ENCODE measurements around the gene EMC6.

The EMC6 gene

DNA sequence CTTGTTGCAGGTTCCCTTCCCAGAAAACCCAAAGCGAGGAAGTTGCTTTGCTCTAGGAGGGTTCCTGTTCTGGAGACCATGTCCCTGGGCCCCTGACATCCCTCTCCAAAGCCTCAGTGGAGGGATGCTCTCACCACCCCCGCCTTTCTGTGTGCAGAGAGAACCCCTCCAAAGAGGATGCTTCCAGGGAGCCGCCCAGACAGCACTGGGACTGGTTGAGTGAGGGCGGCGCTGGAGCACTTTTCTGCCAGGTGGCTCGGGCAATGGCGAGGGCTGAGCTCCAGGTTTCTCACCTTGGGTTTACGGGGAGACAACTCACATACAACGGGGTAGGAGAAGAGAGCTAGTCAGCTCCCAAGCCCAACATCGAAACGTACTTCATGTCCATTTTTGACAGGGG, 7.3 kb downstream of the EMC6 start:
- TF ChIP-seq, protein P1, sequence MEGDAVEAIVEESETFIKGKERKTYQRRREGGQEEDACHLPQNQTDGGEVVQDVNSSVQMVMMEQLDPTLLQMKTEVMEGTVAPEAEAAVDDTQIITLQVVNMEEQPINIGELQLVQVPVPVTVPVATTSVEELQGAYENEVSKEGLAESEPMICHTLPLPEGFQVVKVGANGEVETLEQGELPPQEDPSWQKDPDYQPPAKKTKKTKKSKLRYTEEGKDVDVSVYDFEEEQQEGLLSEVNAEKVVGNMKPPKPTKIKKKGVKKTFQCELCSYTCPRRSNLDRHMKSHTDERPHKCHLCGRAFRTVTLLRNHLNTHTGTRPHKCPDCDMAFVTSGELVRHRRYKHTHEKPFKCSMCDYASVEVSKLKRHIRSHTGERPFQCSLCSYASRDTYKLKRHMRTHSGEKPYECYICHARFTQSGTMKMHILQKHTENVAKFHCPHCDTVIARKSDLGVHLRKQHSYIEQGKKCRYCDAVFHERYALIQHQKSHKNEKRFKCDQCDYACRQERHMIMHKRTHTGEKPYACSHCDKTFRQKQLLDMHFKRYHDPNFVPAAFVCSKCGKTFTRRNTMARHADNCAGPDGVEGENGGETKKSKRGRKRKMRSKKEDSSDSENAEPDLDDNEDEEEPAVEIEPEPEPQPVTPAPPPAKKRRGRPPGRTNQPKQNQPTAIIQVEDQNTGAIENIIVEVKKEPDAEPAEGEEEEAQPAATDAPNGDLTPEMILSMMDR (conservative IDR thresholded peaks at IDR 0.05) = no peak
- H3K27ac ChIP-seq = no peak overlapping the region

DNA sequence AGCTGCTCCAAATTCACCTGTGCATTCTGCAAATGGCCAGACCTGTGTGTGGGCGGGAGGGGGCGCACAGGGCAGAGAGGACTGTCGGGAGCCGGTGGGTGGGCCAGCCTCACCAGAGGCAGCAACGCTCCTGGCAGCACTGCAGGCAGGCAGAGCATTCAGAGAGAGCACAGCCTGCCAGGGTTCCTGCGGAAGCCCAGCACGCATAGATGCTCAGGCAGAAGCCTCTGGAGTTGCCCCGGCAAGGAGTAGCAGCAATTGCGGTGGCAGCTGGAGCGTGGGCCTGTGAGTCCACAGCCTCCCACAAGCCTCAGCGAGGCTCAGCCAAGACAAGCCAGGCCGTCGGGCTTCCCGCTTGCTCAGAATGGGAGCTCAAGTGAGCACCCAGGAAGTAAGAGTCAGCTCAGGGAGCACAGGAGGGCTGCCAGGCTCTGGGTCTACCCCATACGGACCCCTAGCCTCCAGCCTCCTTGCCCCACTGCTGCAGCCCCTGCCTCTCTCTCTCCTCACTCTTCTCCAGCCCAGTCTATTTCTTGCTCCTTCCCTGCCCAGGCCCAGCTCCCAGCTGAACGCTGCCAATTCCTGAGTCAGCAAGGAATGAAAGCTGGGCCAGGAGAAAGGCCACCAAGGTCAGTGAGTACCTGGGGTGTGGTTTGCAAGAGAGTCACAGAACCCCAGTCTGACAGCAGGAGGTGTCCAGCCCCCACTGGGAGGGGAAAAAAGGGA, 9.6 kb downstream of the EMC6 start:
- TF ChIP-seq, protein P1 (conservative IDR thresholded peaks at IDR 0.05) = no peak
- H3K27ac ChIP-seq = no peak overlapping the region

DNA sequence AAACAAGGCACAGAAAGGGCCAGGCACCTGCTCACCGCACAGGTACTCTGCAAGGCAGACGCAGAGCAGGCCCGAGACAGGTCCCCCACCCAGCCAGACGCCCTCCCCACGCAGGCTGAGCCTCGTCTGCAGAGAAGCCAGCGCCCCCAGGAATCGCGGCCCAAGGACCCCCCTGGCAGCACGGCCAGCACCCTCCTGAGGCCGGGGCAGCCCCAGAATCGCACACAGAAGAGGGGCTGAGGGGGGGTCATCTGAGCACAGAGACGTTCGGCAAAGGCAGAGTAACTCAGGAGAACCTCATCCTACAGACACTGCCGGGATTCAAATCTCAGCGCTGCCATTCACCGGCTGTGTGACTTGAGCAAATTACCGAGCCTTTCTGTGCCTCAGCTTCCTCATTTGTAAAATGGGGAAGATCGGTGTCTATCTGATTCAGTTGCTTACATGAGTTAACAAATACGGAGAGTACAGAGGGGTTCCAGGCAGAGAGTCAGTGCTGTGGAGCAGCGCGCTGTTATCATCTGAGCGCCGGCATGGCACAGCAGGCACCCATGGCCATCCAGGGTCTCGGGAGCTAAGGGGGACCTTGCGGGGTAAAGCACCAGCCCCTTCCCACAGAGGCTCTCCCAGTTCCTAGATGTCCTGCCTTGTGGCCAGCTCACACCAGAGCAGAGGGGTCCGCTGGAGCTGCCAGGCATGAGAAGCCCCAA, 10.4 kb downstream of the EMC6 start:
- H3K27ac ChIP-seq = no peak overlapping the region
- TF ChIP-seq, protein P1 (conservative IDR thresholded peaks at IDR 0.05) = no peak

DNA sequence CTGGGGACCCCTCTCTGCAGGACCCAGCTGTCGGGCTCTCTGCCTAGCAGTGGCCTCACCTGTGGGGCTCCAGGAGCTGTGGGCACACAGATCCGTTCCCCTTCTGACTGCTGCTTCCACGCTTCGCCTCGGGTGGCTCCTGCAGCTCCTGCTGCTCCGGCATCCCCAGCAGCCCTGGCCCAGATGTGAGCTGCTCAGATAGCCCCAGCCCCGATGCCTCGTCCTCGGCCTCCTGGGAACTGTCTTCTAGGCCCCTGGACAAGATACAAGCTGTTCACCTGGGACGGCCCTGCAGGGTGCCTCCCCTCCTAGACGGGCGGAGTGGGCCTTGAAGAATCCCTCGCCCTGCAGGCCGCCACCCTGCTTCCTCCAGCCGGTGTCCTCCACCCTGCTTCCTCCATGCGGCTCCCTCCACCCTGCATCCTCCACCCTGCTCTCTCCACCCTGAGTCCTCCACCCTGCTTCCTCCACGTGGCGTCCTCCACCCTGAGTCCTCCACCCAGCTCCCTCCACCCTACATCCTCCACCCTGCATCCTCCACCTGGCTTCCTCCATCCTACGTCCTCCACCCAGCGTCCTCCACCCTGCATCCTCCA, 11.0 kb downstream of the EMC6 start:
- TF ChIP-seq, protein P1 (conservative IDR thresholded peaks at IDR 0.05) = no peak
- no peak overlapping the region for H3K27ac ChIP-seq

DNA sequence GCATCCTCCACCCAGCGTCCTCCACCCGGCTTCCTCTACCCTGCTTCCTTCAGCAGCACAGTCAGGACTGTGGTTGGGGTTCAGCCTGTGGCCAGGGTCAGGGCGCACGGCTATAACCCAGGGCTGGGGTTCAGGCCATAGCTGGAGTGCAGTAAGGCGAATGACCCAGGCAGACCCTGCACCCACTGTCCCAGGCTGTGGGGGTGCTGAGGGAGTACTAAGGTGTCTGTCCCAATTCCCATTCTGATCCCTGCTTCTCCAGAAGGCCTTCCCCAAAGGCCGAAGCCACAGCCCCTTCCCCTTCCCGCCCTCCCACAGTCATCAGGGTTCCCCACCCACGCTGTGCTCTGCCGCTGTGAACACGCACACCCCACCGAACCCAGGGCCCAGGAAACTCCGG, 12.4 kb downstream of the EMC6 start:
- no peak overlapping the region for H3K27ac ChIP-seq
- TF ChIP-seq, protein P1 (conservative IDR thresholded peaks at IDR 0.05) = no peak

DNA sequence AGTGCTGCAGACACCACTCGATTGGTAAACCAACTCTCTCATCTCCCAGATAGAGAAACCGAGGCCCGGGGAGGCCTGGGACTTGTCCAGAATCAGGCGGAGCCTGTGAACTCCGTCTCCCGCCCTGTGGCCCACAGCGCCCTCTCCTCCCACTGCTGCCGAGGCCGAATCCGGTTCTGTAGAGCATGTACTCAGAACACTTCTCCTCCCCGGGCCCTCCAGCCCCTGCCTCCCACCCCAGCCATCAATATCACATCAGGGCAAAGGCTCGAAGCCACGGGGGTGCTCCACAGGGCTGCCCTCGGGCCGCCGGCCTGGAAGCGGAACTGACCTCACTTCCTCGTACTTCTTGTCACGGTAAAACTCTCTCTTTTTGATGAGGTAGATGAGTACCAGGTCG, 13.0 kb downstream of the EMC6 start:
- TF ChIP-seq, protein P1 (conservative IDR thresholded peaks at IDR 0.05) = no peak
- no peak overlapping the region for H3K27ac ChIP-seq

DNA sequence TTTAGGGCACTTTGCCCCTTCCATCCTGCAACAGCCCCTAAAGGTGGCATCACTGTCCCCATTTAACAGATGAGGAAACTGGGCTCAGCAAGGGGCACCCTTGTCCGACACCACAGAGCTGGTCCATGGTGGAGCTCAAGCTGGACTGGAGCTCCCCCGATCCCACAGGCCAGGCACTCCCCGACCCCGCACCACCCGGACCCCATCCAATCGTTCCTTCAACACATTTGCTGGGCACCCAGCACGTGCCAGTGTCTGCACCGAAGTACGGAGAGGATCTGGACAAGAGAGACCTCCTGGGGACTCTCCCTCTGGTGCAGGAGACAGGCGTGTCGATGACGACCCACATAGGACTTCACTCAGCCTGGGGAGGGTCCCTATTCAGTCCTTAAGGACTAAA, 13.4 kb downstream of the EMC6 start:
- H3K27ac ChIP-seq = no peak overlapping the region
- TF ChIP-seq, protein P1 (conservative IDR thresholded peaks at IDR 0.05) = no peak

Measured in VCaP (cell line).